PFSK-1 (cell line): ENCODE data around the gene SCUBE1.

Source experiments
- FOXP2 ChIP-seq: optimal IDR thresholded peaks from 2 replicates; pipeline ENCODE3; 2011; ENCODE audit warnings: borderline replicate concordance, control low read depth, inconsistent platforms; ENCODE audit not compliant: insufficient read depth; ENCODE audit errors: extremely low read length, extremely low read depth
- POLR2AphosphoS5 ChIP-seq: IDR thresholded peaks from 2 replicates; pipeline ENCODE4 v1.6.1; 2012; ENCODE audit warnings: low read depth, mild to moderate bottlenecking, control low read depth, low read length, moderate library complexity
- SIN3A ChIP-seq: IDR thresholded peaks from 2 replicates; pipeline ENCODE4 v1.6.1; 2012; ENCODE audit warnings: mild to moderate bottlenecking, low read length, moderate library complexity, borderline replicate concordance; ENCODE audit not compliant: insufficient read depth
- TAF1 ChIP-seq: IDR thresholded peaks from 2 replicates; pipeline ENCODE4 v1.6.1; 2012; ENCODE audit warnings: low read length, control low read depth, borderline replicate concordance; ENCODE audit not compliant: insufficient read depth
- TF ChIP-seq, protein P1 (sequence below), 2 experiments: IDR thresholded peaks; 2 replicates each; pipeline versions ENCODE4 v1.6.1 to v1.8.0; 2011 to 2012; ENCODE audit warnings: low read depth in 2 of 2, low read length in 2 of 2, control low read depth in 1 of 2, inconsistent platforms in 1 of 2, mild to moderate bottlenecking in 1 of 2, moderate library complexity in 1 of 2; ENCODE audit not compliant: insufficient read depth in 1 of 2

The SCUBE1 gene

DNA sequence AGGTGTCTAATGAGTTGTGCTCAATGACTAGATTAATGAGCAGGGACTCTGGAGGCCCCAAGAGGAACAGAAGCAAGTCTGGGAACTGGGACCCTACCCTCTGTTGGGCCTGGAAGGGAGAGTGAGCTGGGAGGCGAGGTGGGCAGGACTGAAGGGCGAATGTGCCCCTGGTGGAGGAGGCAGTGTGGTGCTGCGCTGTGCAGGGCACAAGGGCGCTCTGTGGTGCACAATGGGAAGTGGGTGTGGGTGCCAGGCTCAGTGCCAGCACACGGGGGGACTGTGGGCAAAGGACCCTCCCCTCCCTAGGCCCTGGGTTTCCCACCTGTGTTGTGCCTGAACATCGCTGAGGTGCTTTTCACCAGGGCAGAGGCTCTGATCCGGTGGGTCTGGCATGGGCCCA is 98.8 kb downstream of the SCUBE1 start:
- TF ChIP-seq POLR2AphosphoS5 (no peak), SIN3A (no peak), FOXP2 (no peak), TAF1 (no peak)
- TF ChIP-seq, protein P1, sequence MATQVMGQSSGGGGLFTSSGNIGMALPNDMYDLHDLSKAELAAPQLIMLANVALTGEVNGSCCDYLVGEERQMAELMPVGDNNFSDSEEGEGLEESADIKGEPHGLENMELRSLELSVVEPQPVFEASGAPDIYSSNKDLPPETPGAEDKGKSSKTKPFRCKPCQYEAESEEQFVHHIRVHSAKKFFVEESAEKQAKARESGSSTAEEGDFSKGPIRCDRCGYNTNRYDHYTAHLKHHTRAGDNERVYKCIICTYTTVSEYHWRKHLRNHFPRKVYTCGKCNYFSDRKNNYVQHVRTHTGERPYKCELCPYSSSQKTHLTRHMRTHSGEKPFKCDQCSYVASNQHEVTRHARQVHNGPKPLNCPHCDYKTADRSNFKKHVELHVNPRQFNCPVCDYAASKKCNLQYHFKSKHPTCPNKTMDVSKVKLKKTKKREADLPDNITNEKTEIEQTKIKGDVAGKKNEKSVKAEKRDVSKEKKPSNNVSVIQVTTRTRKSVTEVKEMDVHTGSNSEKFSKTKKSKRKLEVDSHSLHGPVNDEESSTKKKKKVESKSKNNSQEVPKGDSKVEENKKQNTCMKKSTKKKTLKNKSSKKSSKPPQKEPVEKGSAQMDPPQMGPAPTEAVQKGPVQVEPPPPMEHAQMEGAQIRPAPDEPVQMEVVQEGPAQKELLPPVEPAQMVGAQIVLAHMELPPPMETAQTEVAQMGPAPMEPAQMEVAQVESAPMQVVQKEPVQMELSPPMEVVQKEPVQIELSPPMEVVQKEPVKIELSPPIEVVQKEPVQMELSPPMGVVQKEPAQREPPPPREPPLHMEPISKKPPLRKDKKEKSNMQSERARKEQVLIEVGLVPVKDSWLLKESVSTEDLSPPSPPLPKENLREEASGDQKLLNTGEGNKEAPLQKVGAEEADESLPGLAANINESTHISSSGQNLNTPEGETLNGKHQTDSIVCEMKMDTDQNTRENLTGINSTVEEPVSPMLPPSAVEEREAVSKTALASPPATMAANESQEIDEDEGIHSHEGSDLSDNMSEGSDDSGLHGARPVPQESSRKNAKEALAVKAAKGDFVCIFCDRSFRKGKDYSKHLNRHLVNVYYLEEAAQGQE (IDR thresholded peaks at IDR 0.05; ENCODE audit: insufficient read depth in 1 of 2, low read depth in 2 of 2, low read length in 2 of 2), result no peak

DNA sequence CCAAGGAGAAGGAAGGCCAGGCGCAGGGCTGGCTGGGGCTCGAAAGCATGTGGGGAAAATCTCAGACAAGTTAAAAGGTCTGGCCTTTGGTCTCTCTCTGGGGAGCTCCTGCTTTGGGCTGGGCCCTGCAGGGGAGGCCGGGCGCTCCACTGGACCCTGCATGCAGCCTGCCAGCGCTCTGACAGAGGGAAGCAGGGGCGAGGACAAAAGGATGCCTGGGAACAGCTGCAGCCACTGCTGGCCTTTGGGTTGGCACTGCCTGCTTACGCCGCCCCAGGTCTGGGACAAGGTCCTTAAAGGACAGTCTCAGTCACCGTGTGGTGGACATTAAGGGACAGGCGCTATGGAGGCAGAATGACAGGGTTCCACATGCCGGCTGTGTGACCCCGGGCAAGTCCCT is 99.8 kb downstream of the SCUBE1 start:
- TF ChIP-seq SIN3A (no peak), FOXP2 (no peak), TAF1 (no peak), POLR2AphosphoS5 (no peak)
- TF ChIP-seq, protein P1 (IDR thresholded peaks at IDR 0.05; ENCODE audit: insufficient read depth in 1 of 2, low read depth in 2 of 2, low read length in 2 of 2), result no peak

DNA sequence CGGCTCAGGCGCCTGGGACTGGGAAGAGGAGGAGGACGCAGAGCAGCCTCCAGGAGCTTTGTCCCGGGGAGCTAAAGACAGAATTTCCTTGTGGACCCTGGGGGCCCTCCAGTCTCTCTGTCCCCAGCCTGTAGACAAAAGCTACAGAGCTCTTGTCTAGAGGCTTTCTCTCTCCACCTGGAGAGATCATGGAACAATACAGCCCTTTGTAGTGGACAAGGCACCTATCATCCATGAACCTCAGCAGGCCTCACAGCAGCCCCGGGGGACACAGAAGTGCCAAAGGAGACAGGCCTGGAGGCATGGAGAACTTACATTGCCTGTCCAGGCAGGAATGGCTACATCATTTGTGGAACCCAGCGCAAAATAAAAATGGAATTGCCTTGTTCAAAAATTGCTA is 100.5 kb downstream of the SCUBE1 start:
- TF ChIP-seq, protein P1 (IDR thresholded peaks at IDR 0.05; ENCODE audit: insufficient read depth in 1 of 2, low read depth in 2 of 2, low read length in 2 of 2), result no peak
- TF ChIP-seq TAF1 (no peak), SIN3A (no peak), FOXP2 (no peak), POLR2AphosphoS5 (no peak)

DNA sequence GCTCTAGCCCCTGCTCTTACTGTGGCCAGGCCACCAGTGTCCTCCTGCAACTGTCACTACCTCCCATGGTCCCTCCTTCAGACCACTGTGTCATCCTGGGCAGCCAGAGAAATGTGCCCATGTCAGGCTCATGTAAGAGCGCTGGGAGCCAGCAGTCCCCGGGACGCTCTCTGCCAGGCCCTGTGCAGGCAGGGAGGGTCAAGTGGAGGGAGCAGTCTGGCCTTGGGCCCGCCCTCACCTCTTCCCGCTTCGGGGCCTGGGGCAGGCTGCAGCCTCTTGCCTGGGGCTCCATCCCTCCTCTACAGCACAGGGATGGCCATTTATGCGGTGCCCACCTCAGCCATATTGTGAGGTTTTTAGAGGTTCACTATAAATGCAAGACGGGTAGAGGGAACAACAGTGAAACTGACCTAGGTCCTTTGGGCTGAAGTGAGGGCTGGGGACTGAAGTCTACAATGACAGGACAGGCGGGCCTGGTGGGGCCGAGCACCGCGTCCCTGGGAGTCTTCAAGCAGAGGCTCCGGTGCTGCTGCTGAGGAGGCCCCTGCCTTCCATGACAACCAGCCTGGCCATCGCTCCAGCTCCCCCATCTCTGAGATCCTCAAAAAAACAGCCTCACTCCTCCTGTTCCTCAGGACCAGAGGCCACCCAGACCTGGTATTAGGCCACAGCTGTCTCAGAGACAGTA is 101.3 kb downstream of the SCUBE1 start:
- TF ChIP-seq TAF1 (no peak), POLR2AphosphoS5 (no peak)
- TF ChIP-seq, protein P1 (IDR thresholded peaks at IDR 0.05; ENCODE audit: insufficient read depth in 1 of 2, low read depth in 2 of 2, low read length in 2 of 2), result no peak

DNA sequence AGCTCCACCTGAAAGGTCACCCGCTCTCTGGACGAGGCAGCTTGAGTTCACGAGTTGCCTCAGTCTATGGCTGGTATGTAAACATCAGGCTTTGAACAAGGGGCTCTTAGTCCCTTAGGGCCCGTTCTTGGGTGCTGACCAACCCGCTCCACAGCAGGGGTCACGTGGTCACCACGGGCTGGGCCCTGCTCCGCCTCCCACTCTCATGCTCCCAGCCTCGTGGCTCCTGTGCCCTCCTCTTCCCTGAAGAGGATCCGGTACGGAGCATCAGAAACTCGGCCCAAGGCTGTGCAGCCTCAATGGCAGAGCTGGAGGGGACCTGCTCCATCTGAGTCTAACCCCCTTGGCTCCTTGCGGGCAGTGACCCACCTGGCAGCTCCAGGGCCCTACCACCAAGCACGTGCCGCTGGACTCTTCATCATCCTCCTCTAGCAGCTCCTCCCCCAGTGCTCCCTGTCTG is 102.0 kb downstream of the SCUBE1 start:
- no peak for TF ChIP-seq TAF1
- TF ChIP-seq FOXP2, result no peak
- no peak for TF ChIP-seq SIN3A
- TF ChIP-seq, protein P1 (IDR thresholded peaks at IDR 0.05; ENCODE audit: insufficient read depth in 1 of 2, low read depth in 2 of 2, low read length in 2 of 2), result no peak
- TF ChIP-seq POLR2AphosphoS5, result no peak
